ENCODE results near the gene PML.
"Not testable (repeated sequence)": the region's sequence is repeated elsewhere in the genome, so short reads cannot be mapped to it uniquely, and the experiment has no call there.

Gene PML

GRCh38 chr15:73956743-73957135 is 37.8 kb upstream of the PML start:
- H3K56ac ChIP-seq (ENCODE audit: low read length): no peak overlapping the region

GRCh38 chr15:73957276-73957675 is 37.2 kb upstream of the PML start:
- Histone ChIP-seq H2BK120ac (ENCODE audit: low read depth, low read length) (no peak overlapping the region), H2BK5ac (ENCODE audit: low read length) (no peak overlapping the region), H3K27ac (ENCODE audit: low read depth, low read length) (no peak overlapping the region), H4K8ac (ENCODE audit: low read depth, low read length) (no peak overlapping the region), H2BK15ac (replicated peaks; ENCODE audit: low read depth) (no peak overlapping the region), H3K23ac (ENCODE audit: low read length) (no peak overlapping the region), H3K9ac (ENCODE audit: low read length) (no peak overlapping the region), H3K4me2 (ENCODE audit: low read length) (no peak overlapping the region), H3K18ac (ENCODE audit: low read length) (no peak overlapping the region), H3K4ac (ENCODE audit: low read depth, low read length) (no peak overlapping the region), H3K79me2 (ENCODE audit: control insufficient read depth, insufficient read depth, low read length) (no peaks in the 10 kb centered on the region), H3K4me1 (ENCODE audit: control insufficient read depth, low read depth, low read length) (no peaks in the 10 kb centered on the region), H3K36me3 (ENCODE audit: control insufficient read depth, insufficient read depth, low read length) (no peaks in the 10 kb centered on the region), H4K5ac (ENCODE audit: low read length) (no peak overlapping the region), H2AK5ac (ENCODE audit: low read length) (no peak overlapping the region), H3K27me3 (ENCODE audit: insufficient read depth, low read length, poor library complexity) (no peaks in the 10 kb centered on the region), H3K56ac (ENCODE audit: low read length) (no peak overlapping the region), H3K79me1 (ENCODE audit: low read length) (no peaks in the 10 kb centered on the region), H3K4me3 (ENCODE audit: low read length) (no peak overlapping the region)
- WGBS (ENCODE audit: extremely low coverage, insufficient coverage, low lambda C conversion rate): no CpG with 5 or more reads among the region's 8 CpGs
- DNase-seq: no peak

More at GRCh38 chr15:73956743-73957135, 37.8 kb upstream of the PML start:
- Histone ChIP-seq H3K79me1 (ENCODE audit: low read length) (no peaks in the 10 kb centered on the region), H3K23ac (ENCODE audit: low read length) (no peak overlapping the region), H4K5ac (ENCODE audit: low read length) (no peak overlapping the region), H3K4me3 (ENCODE audit: low read length) (no peak overlapping the region), H3K9ac (ENCODE audit: low read length) (no peak overlapping the region), H3K36me3 (ENCODE audit: control insufficient read depth, insufficient read depth, low read length) (no peaks in the 10 kb centered on the region), H4K8ac (ENCODE audit: low read depth, low read length) (no peak overlapping the region), H3K27me3 (ENCODE audit: insufficient read depth, low read length, poor library complexity) (no peaks in the 10 kb centered on the region), H2BK5ac (ENCODE audit: low read length) (no peak overlapping the region), H3K79me2 (ENCODE audit: control insufficient read depth, insufficient read depth, low read length) (no peaks in the 10 kb centered on the region), H3K18ac (ENCODE audit: low read length) (no peak overlapping the region), H2BK120ac (ENCODE audit: low read depth, low read length) (no peak overlapping the region), H3K4ac (ENCODE audit: low read depth, low read length) (no peak overlapping the region), H2AK5ac (ENCODE audit: low read length) (no peak overlapping the region), H3K27ac (ENCODE audit: low read depth, low read length) (no peak overlapping the region), H3K4me1 (ENCODE audit: control insufficient read depth, low read depth, low read length) (peaks cover under 1% of the 10 kb centered on the region), H3K4me2 (ENCODE audit: low read length) (no peak overlapping the region), H2BK15ac (replicated peaks; ENCODE audit: low read depth) (no peak overlapping the region)
- no peak for DNase-seq
- WGBS (ENCODE audit: extremely low coverage, insufficient coverage, low lambda C conversion rate): no CpG with 5 or more reads among the region's 9 CpGs

GRCh38 chr15:73957785-73958184 is 36.7 kb upstream of the PML start:
- H3K27ac ChIP-seq (ENCODE audit: low read depth, low read length): no peak overlapping the region
- H3K23ac ChIP-seq (ENCODE audit: low read length): no peak overlapping the region

GRCh38 chr15:73959012-73959581 is 35.4 kb upstream of the PML start:
- H3K79me1 ChIP-seq (ENCODE audit: low read length): no peaks in the 10 kb centered on the region
- no CpG with 5 or more reads among the region's 8 CpGs for WGBS (ENCODE audit: extremely low coverage, insufficient coverage, low lambda C conversion rate)
- no peak overlapping the region for H2BK120ac ChIP-seq (ENCODE audit: low read depth, low read length)
- no peak overlapping the region for H3K4me3 ChIP-seq (ENCODE audit: low read length)
- H3K56ac ChIP-seq (ENCODE audit: low read length): no peak overlapping the region
- no peak overlapping the region for H3K9ac ChIP-seq (ENCODE audit: low read length)
- no peaks in the 10 kb centered on the region for H3K36me3 ChIP-seq (ENCODE audit: control insufficient read depth, insufficient read depth, low read length)
- H4K5ac ChIP-seq (ENCODE audit: low read length): no peak overlapping the region
- H2BK5ac ChIP-seq (ENCODE audit: low read length): no peak overlapping the region
- no peak overlapping the region for H3K4ac ChIP-seq (ENCODE audit: low read depth, low read length)
- no peak overlapping the region for H2BK15ac ChIP-seq (replicated peaks; ENCODE audit: low read depth)
- no peak overlapping the region for H4K8ac ChIP-seq (ENCODE audit: low read depth, low read length)
- DNase-seq: no peak
- no peak overlapping the region for H3K4me2 ChIP-seq (ENCODE audit: low read length)
- no peak overlapping the region for H3K23ac ChIP-seq (ENCODE audit: low read length)
- no peaks in the 10 kb centered on the region for H3K27me3 ChIP-seq (ENCODE audit: insufficient read depth, low read length, poor library complexity)
- H3K4me1 ChIP-seq (ENCODE audit: control insufficient read depth, low read depth, low read length): no peaks in the 10 kb centered on the region
- H2AK5ac ChIP-seq (ENCODE audit: low read length): no peak overlapping the region
- H3K18ac ChIP-seq (ENCODE audit: low read length): no peak overlapping the region
- H3K27ac ChIP-seq (ENCODE audit: low read depth, low read length): no peak overlapping the region
- no peaks in the 10 kb centered on the region for H3K79me2 ChIP-seq (ENCODE audit: control insufficient read depth, insufficient read depth, low read length)

More at GRCh38 chr15:73957785-73958184, 36.7 kb upstream of the PML start:
- Histone ChIP-seq H2BK120ac (ENCODE audit: low read depth, low read length) (no peak overlapping the region), H2BK15ac (replicated peaks; ENCODE audit: low read depth) (no peak overlapping the region), H3K79me2 (ENCODE audit: control insufficient read depth, insufficient read depth, low read length) (no peaks in the 10 kb centered on the region), H3K79me1 (ENCODE audit: low read length) (no peaks in the 10 kb centered on the region), H3K4me2 (ENCODE audit: low read length) (no peak overlapping the region), H3K56ac (ENCODE audit: low read length) (no peak overlapping the region), H3K4ac (ENCODE audit: low read depth, low read length) (no peak overlapping the region), H3K18ac (ENCODE audit: low read length) (no peak overlapping the region), H3K36me3 (ENCODE audit: control insufficient read depth, insufficient read depth, low read length) (no peaks in the 10 kb centered on the region), H3K9ac (ENCODE audit: low read length) (no peak overlapping the region), H3K27me3 (ENCODE audit: insufficient read depth, low read length, poor library complexity) (no peaks in the 10 kb centered on the region), H4K5ac (ENCODE audit: low read length) (no peak overlapping the region), H3K4me1 (ENCODE audit: control insufficient read depth, low read depth, low read length) (no peaks in the 10 kb centered on the region), H3K4me3 (ENCODE audit: low read length) (no peak overlapping the region), H4K8ac (ENCODE audit: low read depth, low read length) (no peak overlapping the region), H2AK5ac (ENCODE audit: low read length) (no peak overlapping the region), H2BK5ac (ENCODE audit: low read length) (no peak overlapping the region)
- DNase-seq: no peak
- no CpG with 5 or more reads among the region's 2 CpGs for WGBS (ENCODE audit: extremely low coverage, insufficient coverage, low lambda C conversion rate)

GRCh38 chr15:73959801-73960200 is 34.7 kb upstream of the PML start:
- Histone ChIP-seq H3K27me3 (ENCODE audit: insufficient read depth, low read length, poor library complexity) (no peaks in the 10 kb centered on the region), H2BK15ac (replicated peaks; ENCODE audit: low read depth) (no peak overlapping the region), H3K36me3 (ENCODE audit: control insufficient read depth, insufficient read depth, low read length) (no peaks in the 10 kb centered on the region), H3K27ac (ENCODE audit: low read depth, low read length) (no peak overlapping the region), H3K79me1 (ENCODE audit: low read length) (no peaks in the 10 kb centered on the region), H4K5ac (ENCODE audit: low read length) (no peak overlapping the region), H2BK120ac (ENCODE audit: low read depth, low read length) (no peak overlapping the region), H4K8ac (ENCODE audit: low read depth, low read length) (no peak overlapping the region), H3K79me2 (ENCODE audit: control insufficient read depth, insufficient read depth, low read length) (no peaks in the 10 kb centered on the region), H2BK5ac (ENCODE audit: low read length) (no peak overlapping the region), H3K56ac (ENCODE audit: low read length) (no peak overlapping the region), H3K4me1 (ENCODE audit: control insufficient read depth, low read depth, low read length) (no peaks in the 10 kb centered on the region), H3K4ac (ENCODE audit: low read depth, low read length) (no peak overlapping the region), H3K18ac (ENCODE audit: low read length) (no peak overlapping the region), H3K4me2 (ENCODE audit: low read length) (no peak overlapping the region), H3K4me3 (ENCODE audit: low read length) (no peak overlapping the region), H3K9ac (ENCODE audit: low read length) (no peak overlapping the region), H3K23ac (ENCODE audit: low read length) (no peak overlapping the region), H2AK5ac (ENCODE audit: low read length) (no peak overlapping the region)
- WGBS (ENCODE audit: extremely low coverage, insufficient coverage, low lambda C conversion rate): no CpG with 5 or more reads among the region's 6 CpGs
- DNase-seq: no peak

- not testable (repeated sequence) for H3K79me2 ChIP-seq (ENCODE audit: control insufficient read depth, insufficient read depth, low read length); H4K5ac ChIP-seq (ENCODE audit: low read length); H2BK15ac ChIP-seq (replicated peaks; ENCODE audit: low read depth); DNase-seq; H3K23ac ChIP-seq (ENCODE audit: low read length); H2BK5ac ChIP-seq (ENCODE audit: low read length); H3K4me1 ChIP-seq (ENCODE audit: control insufficient read depth, low read depth, low read length); H3K9ac ChIP-seq (ENCODE audit: low read length); H3K27me3 ChIP-seq (ENCODE audit: insufficient read depth, low read length, poor library complexity); H3K4ac ChIP-seq (ENCODE audit: low read depth, low read length); H3K27ac ChIP-seq (ENCODE audit: low read depth, low read length); H3K56ac ChIP-seq (ENCODE audit: low read length); H3K4me2 ChIP-seq (ENCODE audit: low read length); H3K18ac ChIP-seq (ENCODE audit: low read length); H2BK120ac ChIP-seq (ENCODE audit: low read depth, low read length); H3K79me1 ChIP-seq (ENCODE audit: low read length); H4K8ac ChIP-seq (ENCODE audit: low read depth, low read length); H2AK5ac ChIP-seq (ENCODE audit: low read length); H3K36me3 ChIP-seq (ENCODE audit: control insufficient read depth, insufficient read depth, low read length); H3K4me3 ChIP-seq (ENCODE audit: low read length)
- WGBS (ENCODE audit: extremely low coverage, insufficient coverage, low lambda C conversion rate): no CpG with 5 or more reads among the region's 7 CpGs
Observed at GRCh38 chr15:73960472-73961070, 33.9 kb upstream of the PML start.
